IMR-90 (cell line): ENCODE results near the gene ADPGK. TPM values are rescaled to one million over a fixed set of nuclear protein-coding genes. Genes with fewer than 3 reads are reported as not detected.

Experiments
- ATAC-seq: fragments of 200-7000 bp; cut with Tn5 transposase; 2 replicates; pipeline ENCODE4 v1.9.1; 2020; ENCODE audit warnings: low read depth, mild to moderate bottlenecking, moderate library complexity
- BruUV-seq: library from RNA; stranded (reverse); fragments of 400-500 nt; replicated peaks from 2 replicates; lab custom pipeline; 2021; lab: Mats Ljungman, UMichigan
- CTCF ChIA-PET: fragments of 300-600 bp; formaldehyde crosslinking; extraction: SDS; loops from one replicate; lab custom pipeline; 2021; ENCODE audit warnings: antibody characterized with exemption; lab: Yijun Ruan, JAX
- POLR2A ChIA-PET: fragments of 300-600 bp; sonication (Branson Sonifier 250); formaldehyde crosslinking; loops from one replicate; lab custom pipeline; 2022; ENCODE audit warnings: antibody characterized with exemption; ENCODE audit not compliant: unreplicated experiment; lab: Charles Lee
- DNase-seq: peaks from one replicate; pipeline ENCODE4 v3.0.0; 2013
- H2AFZ ChIP-seq: replicated peaks from 2 replicates; pipeline ENCODE3; 2013; ENCODE audit warnings: low read length, mild to moderate bottlenecking; ENCODE audit not compliant: poor library complexity
- H2AK5ac ChIP-seq: 2 replicates; pipeline ENCODE4 v1.6.1; 2013; ENCODE audit warnings: low read depth, low read length, inconsistent platforms
- H2AK9ac ChIP-seq: replicated peaks from 2 replicates; pipeline ENCODE3; 2013; ENCODE audit warnings: mild to moderate bottlenecking, low read depth, low read length, moderate library complexity; ENCODE audit not compliant: poor library complexity
- H2BK120ac ChIP-seq: 2 replicates; pipeline ENCODE4 v1.6.1; 2013; ENCODE audit warnings: low read depth, low read length, inconsistent platforms
- H2BK15ac ChIP-seq: 3 replicates; pipeline ENCODE4 v1.6.1; 2013; ENCODE audit warnings: low read depth, low read length, inconsistent platforms
- H2BK20ac ChIP-seq: 2 replicates; pipeline ENCODE4 v1.6.1; 2013; ENCODE audit warnings: low read depth, mild to moderate bottlenecking, inconsistent platforms, low read length, moderate library complexity
- H2BK5ac ChIP-seq: 2 replicates; pipeline ENCODE4 v1.6.1; 2013; ENCODE audit warnings: mild to moderate bottlenecking, low read depth, low read length, inconsistent platforms; ENCODE audit not compliant: poor library complexity, severe bottlenecking
- H3K14ac ChIP-seq: replicated peaks from 2 replicates; pipeline ENCODE4 v1.6.1; 2013; ENCODE audit warnings: low read depth, low read length, inconsistent platforms
- H3K18ac ChIP-seq: 2 replicates; pipeline ENCODE4 v1.6.1; 2013; ENCODE audit warnings: low read depth, low read length, control low read depth
- H3K23ac ChIP-seq: 2 replicates; pipeline ENCODE4 v1.6.1; 2013; ENCODE audit warnings: low read depth, low read length, inconsistent platforms
- H3K27ac ChIP-seq: 2 replicates; pipeline ENCODE4 v1.5.1; 2013; ENCODE audit warnings: mild to moderate bottlenecking, control low read depth, low read length; ENCODE audit not compliant: insufficient read depth
- H3K27me3 ChIP-seq: 2 replicates; pipeline ENCODE4 v1.6.1; 2013; ENCODE audit warnings: low read length; ENCODE audit not compliant: control insufficient read depth, insufficient read depth
- H3K36me3 ChIP-seq: 2 replicates; pipeline ENCODE4 v1.6.1; 2013; ENCODE audit warnings: low read length, mixed read lengths; ENCODE audit not compliant: control insufficient read depth, insufficient read depth
- H3K4ac ChIP-seq: 2 replicates; pipeline ENCODE4 v1.6.1; 2013; ENCODE audit warnings: low read depth, low read length, inconsistent platforms
- H3K4me1 ChIP-seq: 2 replicates; pipeline ENCODE4 v1.6.1; 2013; ENCODE audit warnings: low read length, mixed read lengths; ENCODE audit not compliant: control insufficient read depth, insufficient read depth
- H3K4me2 ChIP-seq: 2 replicates; pipeline ENCODE4 v1.6.1; 2013; ENCODE audit warnings: low read depth, mild to moderate bottlenecking, control low read depth, low read length, moderate library complexity
- H3K4me3 ChIP-seq: 2 replicates; pipeline ENCODE4 v1.5.1; 2013; ENCODE audit warnings: low read depth, mild to moderate bottlenecking, control low read depth, low read length, moderate library complexity; ENCODE audit not compliant: insufficient read depth
- H3K56ac ChIP-seq: 2 replicates; pipeline ENCODE4 v1.6.1; 2013; ENCODE audit warnings: low read length, inconsistent platforms; ENCODE audit not compliant: insufficient read depth; ENCODE audit errors: extremely low read depth
- H3K79me1 ChIP-seq, 2 experiments: 2 replicates each; pipeline ENCODE4 v1.6.1; 2013; ENCODE audit warnings: low read length in 2 of 2, inconsistent platforms in 1 of 2, low read depth in 1 of 2
- H3K9ac ChIP-seq: 2 replicates; pipeline ENCODE4 v1.6.1; 2013; ENCODE audit warnings: low read depth, low read length, control low read depth
- H3K9me1 ChIP-seq: 2 replicates; pipeline ENCODE4 v1.6.1; 2013; ENCODE audit warnings: low read length, inconsistent platforms; ENCODE audit not compliant: insufficient read depth
- H3K9me3 ChIP-seq: 2 replicates; pipeline ENCODE4 v1.6.1; 2013; ENCODE audit warnings: low read length; ENCODE audit not compliant: control insufficient read depth, insufficient read depth
- H4K20me1 ChIP-seq: 2 replicates; pipeline ENCODE4 v1.6.1; 2013; ENCODE audit warnings: low read length, inconsistent platforms; ENCODE audit not compliant: insufficient read depth
- H4K5ac ChIP-seq: 2 replicates; pipeline ENCODE4 v1.6.1; 2013; ENCODE audit warnings: mild to moderate bottlenecking, low read depth, low read length, control low read depth
- H4K8ac ChIP-seq, 2 experiments: 2 replicates each; pipeline ENCODE4 v1.6.1; 2013; ENCODE audit warnings: low read depth in 2 of 2, low read length in 2 of 2, control low read depth in 1 of 2, inconsistent platforms in 1 of 2
- H4K91ac ChIP-seq: 2 replicates; pipeline ENCODE4 v1.6.1; 2013; ENCODE audit warnings: low read depth, low read length, inconsistent platforms; ENCODE audit not compliant: insufficient read depth
- BHLHE40 ChIP-seq: fragments of 150-350 bp; IDR thresholded peaks from 2 replicates; pipeline ENCODE4 v1.6.1; 2016; ENCODE audit warnings: mild to moderate bottlenecking, low read depth, low read length
- MAFK ChIP-seq: IDR thresholded peaks from 2 replicates; pipeline ENCODE4 v1.6.1; 2012; ENCODE audit warnings: low read depth, low read length, improper control_type of control experiment
- MAZ ChIP-seq: IDR thresholded peaks from 2 replicates; pipeline ENCODE4 v1.6.1; 2012; ENCODE audit warnings: low read depth, mild to moderate bottlenecking, low read length, improper control_type of control experiment, moderate library complexity, borderline replicate concordance
- POLR2A ChIP-seq: IDR thresholded peaks from 2 replicates; pipeline ENCODE4 v1.6.1; 2012; ENCODE audit warnings: mild to moderate bottlenecking, low read depth, low read length
- RCOR1 ChIP-seq: IDR thresholded peaks from 2 replicates; pipeline ENCODE4 v1.6.1; 2012; ENCODE audit warnings: mild to moderate bottlenecking, low read length, improper control_type of control experiment; ENCODE audit not compliant: insufficient replicate concordance
- WGBS, 2 experiments: methylation state at CpG; one replicate each; pipeline versions ENCODE4 v1.1.5 to v1.1.7; 2013; ENCODE audit warnings: missing lambda C conversion rate in 2 of 2; ENCODE audit not compliant: insufficient read length in 1 of 2; ENCODE audit errors: extremely low coverage in 2 of 2; 5-methylcytosine and 5-hydroxymethylcytosine counted together
- dilution Hi-C: fragments of 300-500 bp; cut with HindIII; formaldehyde crosslinking; loops from one replicate; pipeline ENCODE4 v1.14.3; 2018; ENCODE audit warnings: low sequenced_read_pairs; ENCODE audit not compliant: unreplicated experiment
- in situ Hi-C: fragments of 300-500 bp; cut with MboI; formaldehyde crosslinking; loops from 3 replicates; pipeline ENCODE4 v1.14.3; 2019; ENCODE audit warnings: low sequenced_read_pairs, inconsistent platforms, mixed read lengths
- intact Hi-C: fragments of 100-400 bp; cut with micrococcal nuclease; formaldehyde crosslinking; loops from 2 replicates; pipeline ENCODE4 v1.10.0; 2022
- polyA plus RNA-seq, 3 experiments: library from polyadenylated mRNA; depleted of rRNA; stranded (reverse); fragments of >200 nt; gene quantifications; 2 replicates each; pipeline ENCODE4 v1.2.3, GENCODE V29; 2012; ENCODE audit warnings: low replicate concordance in 1 of 3
- total RNA-seq: library from RNA; depleted of rRNA; stranded (reverse); fragments of >200 nt; gene quantifications from 2 replicates; pipeline ENCODE4 v1.2.3, GENCODE V29; 2012

The ADPGK gene
- total and polyA plus RNA-seq, 2 of the 4 experiments (the other 2 are of a cell fraction) = 53.2 to 62.8 TPM

- Histone ChIP-seq H2AK9ac (peak overlapping the region; percentile 57), H3K14ac (peak overlapping the region; percentile 57; the same call in 1 of the 2 replicates), H2BK20ac (no peak overlapping the region), H3K23ac (peak overlapping the region; percentile 94), H3K9me3 (no peaks in the 10 kb centered on the region), H3K79me1 (peaks cover 22 to 43% of the 10 kb centered on the region in 2 experiments), H3K56ac (peak overlapping the region; percentile 48; the same call in 1 of the 2 replicates), H3K4me3 (peak overlapping the region; percentile 79), H4K8ac (peak overlapping the region; percentile 47 to 52; a peak in 3 of 4 replicates), H2BK120ac (no peak overlapping the region), H4K5ac (peak overlapping the region; percentile 57; the same call in 1 of the 2 replicates), H3K9ac (peak overlapping the region; percentile 62), H3K27ac (peak overlapping the region; percentile 60), H3K27me3 (no peaks in the 10 kb centered on the region), H3K9me1 (peaks cover 19% of the 10 kb centered on the region), H3K36me3 (peaks cover 2% of the 10 kb centered on the region; the same call in 1 of the 2 replicates), H4K20me1 (peaks cover 6% of the 10 kb centered on the region; the same call in 1 of the 2 replicates), H2AFZ (peak overlapping the region; percentile 95), H2AK5ac (peak overlapping the region; percentile 48; the same call in 1 of the 2 replicates), H2BK15ac (no peak overlapping the region), H3K18ac (peak overlapping the region; percentile 7; the same call in 1 of the 2 replicates), H2BK5ac (peak overlapping the region; percentile 55), H3K4me2 (peak overlapping the region; percentile 90), H4K91ac (0 out of 2 replicates have a peak overlapping the region, but pooled peaks have one; percentile 24), H3K4ac (peak overlapping the region; percentile 56), H3K4me1 (peaks cover 16% of the 10 kb centered on the region)
- CTCF ChIA-PET = interaction anchor here (0.6 to 0.9 kb wide), 2 partner anchors 101 to 443 kb away, joined by 3 read pairs; no protein-coding TSS in a partner anchor
- no peak for ATAC-seq
- 5% methylated on average over 3 of the region's 14 CpGs; no CpG with 5 or more reads in 1 of the 2 experiments for WGBS, 2 experiments
- dilution Hi-C loops = no loop called here
- no TSS peak for BruUV-seq
- POLR2A ChIA-PET = interaction anchor here (0.7 kb wide), 1 partner anchor 267 kb away, joined by 13 read pairs; no protein-coding TSS in a partner anchor
- intact Hi-C loops = loop anchor here (2.0 kb wide), 1 partner anchor 60 kb away; no protein-coding TSS in a partner anchor
- no peak for DNase-seq
- TF ChIP-seq MAFK (no peak), MAZ (no peak), RCOR1 (no peak), POLR2A (no peak), BHLHE40 (no peak)
- in situ Hi-C loops = loop anchor here (10.0 kb wide), 1 partner anchor 492 kb away; no protein-coding TSS in a partner anchor
Measured at GRCh38 chr15:72782274-72783003, 1.1 kb downstream of the ADPGK start.
